Testis (tissue), 2 donors: ENCODE data around the gene FAM120A.

ENCODE experiments used
- POLR2A ChIP-seq: fragments of 450-650 bp; IDR thresholded peaks from one replicate; pipeline ENCODE4 v1.6.1; 2017; ENCODE audit warnings: antibody characterized with exemption, mild to moderate bottlenecking, moderate library complexity
- TF ChIP-seq, protein P1 (sequence below), 3 experiments: fragments of 450-650 bp in 2 of 3; fragments of 200-600 bp in 1 of 3; sonication (generic) in 1 of 3; IDR thresholded peaks; one replicate each; pipeline ENCODE4 v1.5.1; 2016 to 2019; ENCODE audit warnings: antibody characterized with exemption in 3 of 3, mild to moderate bottlenecking in 2 of 3, moderate library complexity in 1 of 3

DNA sequence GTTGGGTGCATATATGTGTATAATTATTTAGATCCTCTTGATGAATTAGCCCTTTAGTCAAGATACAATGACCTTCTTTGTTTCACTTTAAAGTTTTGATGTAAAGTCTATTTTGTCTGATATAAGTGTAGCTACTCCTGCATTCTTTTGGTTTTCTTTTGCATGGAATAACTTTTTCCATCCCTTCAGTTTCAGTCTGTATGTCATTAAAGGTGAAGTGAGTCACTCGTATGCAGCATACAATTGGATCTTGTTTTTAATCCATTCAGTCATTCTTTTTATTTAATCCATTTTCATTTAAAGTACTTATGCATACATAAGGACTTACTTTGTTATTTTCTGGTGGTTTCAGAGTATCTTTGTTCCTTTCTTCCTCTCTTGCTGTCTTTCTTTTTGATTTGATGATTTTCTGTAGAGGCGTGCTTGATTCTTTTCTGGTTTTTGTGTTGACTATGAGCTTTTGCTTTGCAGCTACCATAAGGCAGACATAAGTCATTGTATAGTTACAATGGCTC is 36.3 kb upstream of the FAM120A start:
- TF ChIP-seq, protein P1, sequence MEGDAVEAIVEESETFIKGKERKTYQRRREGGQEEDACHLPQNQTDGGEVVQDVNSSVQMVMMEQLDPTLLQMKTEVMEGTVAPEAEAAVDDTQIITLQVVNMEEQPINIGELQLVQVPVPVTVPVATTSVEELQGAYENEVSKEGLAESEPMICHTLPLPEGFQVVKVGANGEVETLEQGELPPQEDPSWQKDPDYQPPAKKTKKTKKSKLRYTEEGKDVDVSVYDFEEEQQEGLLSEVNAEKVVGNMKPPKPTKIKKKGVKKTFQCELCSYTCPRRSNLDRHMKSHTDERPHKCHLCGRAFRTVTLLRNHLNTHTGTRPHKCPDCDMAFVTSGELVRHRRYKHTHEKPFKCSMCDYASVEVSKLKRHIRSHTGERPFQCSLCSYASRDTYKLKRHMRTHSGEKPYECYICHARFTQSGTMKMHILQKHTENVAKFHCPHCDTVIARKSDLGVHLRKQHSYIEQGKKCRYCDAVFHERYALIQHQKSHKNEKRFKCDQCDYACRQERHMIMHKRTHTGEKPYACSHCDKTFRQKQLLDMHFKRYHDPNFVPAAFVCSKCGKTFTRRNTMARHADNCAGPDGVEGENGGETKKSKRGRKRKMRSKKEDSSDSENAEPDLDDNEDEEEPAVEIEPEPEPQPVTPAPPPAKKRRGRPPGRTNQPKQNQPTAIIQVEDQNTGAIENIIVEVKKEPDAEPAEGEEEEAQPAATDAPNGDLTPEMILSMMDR (IDR thresholded peaks at IDR 0.05): no peak
- no peak for TF ChIP-seq POLR2A
